ENCODE measurements around the gene UBN1. TPM values are rescaled to one million over a fixed set of nuclear protein-coding genes. Genes with fewer than 3 reads are reported as not detected.

UBN1 gene
- total RNA-seq, 3 donors from 2014 or later = 28.8 to 32.8 (median 29.1) TPM

DNA sequence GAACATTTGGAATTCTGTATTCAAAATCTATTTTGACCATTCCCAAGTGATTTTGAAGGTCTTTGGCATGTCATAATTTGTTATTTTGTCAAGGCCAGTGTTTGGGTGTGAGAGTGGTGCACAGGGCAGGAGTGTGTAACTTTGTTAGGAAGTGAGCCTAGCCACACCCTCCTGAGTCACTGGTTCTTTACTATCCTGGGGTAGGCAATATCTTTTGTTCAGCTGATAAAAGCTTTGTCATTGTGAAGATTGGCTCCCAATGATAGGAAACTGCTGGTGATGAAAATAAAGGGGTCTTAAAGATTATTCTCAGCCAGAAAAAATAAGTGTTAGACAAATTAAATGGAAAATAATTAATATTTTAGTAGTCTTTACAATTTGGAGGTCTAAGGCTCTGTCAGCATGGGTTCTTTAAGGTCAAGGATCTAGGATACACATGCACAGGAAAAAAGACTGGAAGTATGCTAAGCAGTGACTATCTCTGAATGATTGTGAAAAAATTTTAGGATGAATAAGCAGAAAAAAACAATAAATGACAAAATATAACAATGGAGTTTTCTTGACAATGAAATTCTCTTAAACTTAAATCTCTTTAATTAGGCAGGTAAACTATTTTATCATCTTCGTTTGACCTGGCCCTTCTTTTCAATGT, 5.1 kb downstream of the UBN1 start:
- intact Hi-C loops (cut with DNase I; ENCODE audit: low total_unique reads) = no loop called here
- Histone ChIP-seq H3K9me3 (no peaks in the 10 kb centered on the region), H3K27ac (no peak overlapping the region), H3K27me3 (no peaks in the 10 kb centered on the region), H3K36me3 (no peaks in the 10 kb centered on the region), H3K4me3 (no peak overlapping the region), H3K4me1 (peaks cover 0 to 6% of the 10 kb centered on the region in 2 donors)
- TF ChIP-seq POLR2AphosphoS5 (IDR thresholded peaks at IDR 0.05) (no peak), POLR2A (IDR thresholded peaks at IDR 0.05) (no peak)
- TF ChIP-seq, protein P1, sequence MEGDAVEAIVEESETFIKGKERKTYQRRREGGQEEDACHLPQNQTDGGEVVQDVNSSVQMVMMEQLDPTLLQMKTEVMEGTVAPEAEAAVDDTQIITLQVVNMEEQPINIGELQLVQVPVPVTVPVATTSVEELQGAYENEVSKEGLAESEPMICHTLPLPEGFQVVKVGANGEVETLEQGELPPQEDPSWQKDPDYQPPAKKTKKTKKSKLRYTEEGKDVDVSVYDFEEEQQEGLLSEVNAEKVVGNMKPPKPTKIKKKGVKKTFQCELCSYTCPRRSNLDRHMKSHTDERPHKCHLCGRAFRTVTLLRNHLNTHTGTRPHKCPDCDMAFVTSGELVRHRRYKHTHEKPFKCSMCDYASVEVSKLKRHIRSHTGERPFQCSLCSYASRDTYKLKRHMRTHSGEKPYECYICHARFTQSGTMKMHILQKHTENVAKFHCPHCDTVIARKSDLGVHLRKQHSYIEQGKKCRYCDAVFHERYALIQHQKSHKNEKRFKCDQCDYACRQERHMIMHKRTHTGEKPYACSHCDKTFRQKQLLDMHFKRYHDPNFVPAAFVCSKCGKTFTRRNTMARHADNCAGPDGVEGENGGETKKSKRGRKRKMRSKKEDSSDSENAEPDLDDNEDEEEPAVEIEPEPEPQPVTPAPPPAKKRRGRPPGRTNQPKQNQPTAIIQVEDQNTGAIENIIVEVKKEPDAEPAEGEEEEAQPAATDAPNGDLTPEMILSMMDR (IDR thresholded peaks at IDR 0.05) = no peak
- DNase-seq (ENCODE audit: low spot score in 2 of 2) = no peak

DNA sequence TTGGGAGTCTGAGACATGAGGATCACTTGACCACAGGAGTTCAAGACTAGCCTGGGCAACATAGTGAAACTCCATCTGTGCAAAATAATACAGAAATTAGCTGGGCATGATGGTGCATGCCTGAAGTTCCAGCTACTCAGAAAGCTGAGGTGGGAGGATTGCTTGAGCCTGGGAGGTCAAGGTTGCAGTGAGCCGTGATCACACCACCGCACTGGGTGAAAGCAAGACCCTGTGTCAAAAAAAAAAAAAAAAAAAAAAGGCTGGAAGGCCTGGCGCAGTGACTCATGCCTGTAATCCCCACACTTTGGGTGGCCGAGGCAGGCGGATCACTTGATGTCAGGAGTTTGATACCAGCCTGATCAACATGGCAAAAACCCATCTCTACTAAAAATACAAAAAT, 8.1 kb downstream of the UBN1 start:
- Histone ChIP-seq H3K36me3 (no peaks in the 10 kb centered on the region), H3K4me3 (no peak overlapping the region)

DNA sequence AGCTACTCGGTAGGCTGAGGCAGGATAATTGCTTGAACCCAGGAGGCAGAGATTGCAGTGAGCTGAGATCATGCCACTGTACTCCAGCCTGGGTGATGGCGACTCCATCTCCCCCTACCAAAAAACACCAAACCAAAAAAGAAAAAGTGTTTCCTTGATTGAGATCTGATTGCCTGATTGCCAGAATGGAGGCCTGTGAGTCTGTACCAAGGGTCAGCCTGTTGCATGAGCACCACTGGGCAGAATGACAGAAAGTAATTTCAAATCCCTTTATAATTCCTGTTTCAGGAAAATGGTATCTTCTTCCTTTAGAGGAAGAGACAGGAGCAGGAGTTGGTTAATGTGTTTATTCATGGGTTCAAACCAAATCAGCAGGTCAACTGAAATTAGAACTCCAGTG, 8.5 kb downstream of the UBN1 start:
- H3K36me3 ChIP-seq = no peaks in the 10 kb centered on the region
- intact Hi-C loops (cut with DNase I; ENCODE audit: low total_unique reads) = no loop called here
- no peak overlapping the region for H3K27ac ChIP-seq
- no peaks in the 10 kb centered on the region for H3K27me3 ChIP-seq
- H3K4me3 ChIP-seq = no peak overlapping the region
- DNase-seq (ENCODE audit: low spot score in 2 of 2) = no peak
- no peaks in the 10 kb centered on the region for H3K4me1 ChIP-seq
- TF ChIP-seq POLR2A (IDR thresholded peaks at IDR 0.05) = no peak
- no peaks in the 10 kb centered on the region for H3K9me3 ChIP-seq

More for the DNA sequence above, 8.1 kb downstream of the UBN1 start:
- intact Hi-C loops (cut with DNase I; ENCODE audit: low total_unique reads) = no loop called here
- H3K27ac ChIP-seq = no peak overlapping the region
- TF ChIP-seq POLR2AphosphoS5 (IDR thresholded peaks at IDR 0.05) = no peak
- TF ChIP-seq, protein P1 (IDR thresholded peaks at IDR 0.05) = no peak
- TF ChIP-seq POLR2A (IDR thresholded peaks at IDR 0.05) = no peak
- DNase-seq (ENCODE audit: low spot score in 2 of 2) = no peak
- no peaks in the 10 kb centered on the region for H3K27me3 ChIP-seq
- H3K9me3 ChIP-seq = no peaks in the 10 kb centered on the region
- H3K4me1 ChIP-seq = peaks cover 0 to 1% of the 10 kb centered on the region in 2 donors

DNA sequence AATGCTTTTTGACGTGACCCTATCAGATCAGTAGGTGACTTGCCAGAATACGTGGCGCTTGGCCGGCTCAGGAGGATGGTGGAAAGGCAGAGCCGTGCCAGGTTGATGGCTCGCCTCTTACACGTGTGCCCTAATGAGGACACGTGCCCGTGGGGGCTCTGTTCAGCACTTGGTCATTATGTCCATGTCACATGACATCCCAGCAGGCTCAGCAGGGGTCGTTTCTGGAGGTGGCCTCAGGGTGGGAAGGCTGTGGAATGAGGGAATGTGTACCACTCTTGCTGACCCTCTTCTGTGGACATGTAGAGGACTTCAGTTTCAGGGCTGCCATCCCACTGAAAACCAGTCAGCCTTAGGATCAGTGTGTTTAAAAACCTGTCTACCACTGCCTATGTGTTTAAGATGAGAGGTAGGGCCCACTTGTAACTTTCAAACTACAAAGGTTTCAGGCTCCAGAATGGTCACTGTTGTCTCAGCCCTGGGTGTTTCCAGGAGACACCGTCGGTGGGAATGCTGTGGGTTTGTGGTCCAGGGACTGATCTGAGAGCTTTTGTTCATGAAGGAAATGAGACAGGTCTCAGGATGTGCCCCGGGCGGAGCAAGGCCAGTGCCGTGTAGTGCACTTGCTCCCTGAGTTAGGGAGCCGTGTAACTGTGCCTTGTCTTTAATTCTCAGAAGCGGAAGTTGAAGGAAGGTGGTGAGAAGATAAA, 12.1 kb downstream of the UBN1 start:
- no peaks in the 10 kb centered on the region for H3K4me1 ChIP-seq
- H3K4me3 ChIP-seq = no peak overlapping the region
- peak in 1 of 2 donors; percentile 63 for DNase-seq (ENCODE audit: low spot score in 2 of 2)
- no peaks in the 10 kb centered on the region for H3K9me3 ChIP-seq
- TF ChIP-seq, protein P1 (IDR thresholded peaks at IDR 0.05) = no peak
- TF ChIP-seq POLR2AphosphoS5 (IDR thresholded peaks at IDR 0.05) (no peak), POLR2A (IDR thresholded peaks at IDR 0.05) (no peak)
- peak overlapping the region; percentile 65 to 77 for H3K27ac ChIP-seq
- intact Hi-C loops (cut with DNase I; ENCODE audit: low total_unique reads) = no loop called here
- H3K27me3 ChIP-seq = no peaks in the 10 kb centered on the region
- no peaks in the 10 kb centered on the region for H3K36me3 ChIP-seq

DNA sequence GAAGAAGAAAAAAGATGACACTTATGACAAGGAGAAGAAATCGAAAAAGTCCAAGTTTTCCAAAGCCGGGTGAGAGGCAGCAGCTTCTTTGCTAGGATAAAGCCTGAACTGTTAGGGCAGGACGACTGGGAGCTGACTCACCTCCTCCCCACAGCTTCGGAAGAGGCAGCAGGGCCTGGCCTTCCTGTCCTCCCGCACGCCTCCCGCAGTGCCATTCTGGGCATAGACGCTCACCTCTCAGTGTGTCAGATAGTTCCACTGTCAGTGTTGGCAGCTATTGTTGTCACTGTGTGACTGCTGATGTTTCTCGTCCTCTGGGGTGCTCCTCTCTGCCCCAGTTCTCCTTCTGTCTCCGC, 12.6 kb downstream of the UBN1 start:
- peak overlapping the region; percentile 36 to 65 for H3K27ac ChIP-seq
- TF ChIP-seq, protein P1 (IDR thresholded peaks at IDR 0.05) = no peak
- TF ChIP-seq POLR2AphosphoS5 (IDR thresholded peaks at IDR 0.05) (no peak), POLR2A (IDR thresholded peaks at IDR 0.05) (no peak)
- intact Hi-C loops (cut with DNase I; ENCODE audit: low total_unique reads) = no loop called here
- H3K27me3 ChIP-seq = no peaks in the 10 kb centered on the region
- no peaks in the 10 kb centered on the region for H3K4me1 ChIP-seq
- H3K9me3 ChIP-seq = no peaks in the 10 kb centered on the region
- DNase-seq (ENCODE audit: low spot score in 2 of 2) = no peak
- H3K4me3 ChIP-seq = no peak overlapping the region
- no peaks in the 10 kb centered on the region for H3K36me3 ChIP-seq
